Activated CD8-positive, alpha-beta memory T cell treated with anti-CD3 and anti-CD28 coated beads for 4 hours (primary cell): ENCODE results near the gene CLIC4.
A peak's percentile ranks its signal among the peaks of the same experiment; 100 is the strongest.
"Not testable (repeated sequence)": the region's sequence is repeated elsewhere in the genome, so short reads cannot be mapped to it uniquely, and the experiment has no call there.

Experiments used
- DNase-seq, 2 donors: peaks; one replicate each; pipeline ENCODE4 v3.0.0-alpha.2; 2020; ENCODE audit warnings: low read depth in 2 of 2

CLIC4 gene

GRCh38 chr1:24744911-24745710, at the start of gene CLIC4:
Gene CLIC4, plus strand, starts transcription at chr1:24745447. Its CDS starts 107 bp downstream, at chr1:24745554.
- peak; percentile 99 for DNase-seq

- no peak for DNase-seq
Observed at GRCh38 chr1:24696041-24696755, 49.0 kb upstream of the CLIC4 start.

GRCh38 chr1:24696756-24697330, 48.4 kb upstream of the CLIC4 start:
- no peak for DNase-seq

GRCh38 chr1:24697453-24698001, 47.7 kb upstream of the CLIC4 start:
- DNase-seq: not testable (repeated sequence)

GRCh38 chr1:24698326-24698725, 46.9 kb upstream of the CLIC4 start:
- DNase-seq: not testable (repeated sequence)

GRCh38 chr1:24699628-24700027, 45.6 kb upstream of the CLIC4 start:
- DNase-seq: no peak

GRCh38 chr1:24702511-24703293, 42.5 kb upstream of the CLIC4 start:
- no peak for DNase-seq

- no peak for DNase-seq
Observed at GRCh38 chr1:24704411-24705259, 40.6 kb upstream of the CLIC4 start.

GRCh38 chr1:24705260-24706073, 39.8 kb upstream of the CLIC4 start:
- no peak for DNase-seq

GRCh38 chr1:24706074-24706389, 39.2 kb upstream of the CLIC4 start:
- DNase-seq: not testable (repeated sequence)

GRCh38 chr1:24707687-24708086, 37.6 kb upstream of the CLIC4 start:
- no peak for DNase-seq

- no peak for DNase-seq
Observed at GRCh38 chr1:24708938-24709337, 36.3 kb upstream of the CLIC4 start.

- no peak for DNase-seq
Observed at GRCh38 chr1:24709791-24710441, 35.3 kb upstream of the CLIC4 start.

GRCh38 chr1:24711329-24711728, 33.9 kb upstream of the CLIC4 start:
- no peak for DNase-seq

GRCh38 chr1:24713176-24713575, 32.1 kb upstream of the CLIC4 start:
- no peak for DNase-seq

GRCh38 chr1:24713736-24714135, 31.5 kb upstream of the CLIC4 start:
- DNase-seq: no peak

- no peak for DNase-seq
Observed at GRCh38 chr1:24714859-24715520, 30.3 kb upstream of the CLIC4 start.

GRCh38 chr1:24715658-24716057, 29.6 kb upstream of the CLIC4 start:
- DNase-seq: no peak
